GM18868 (cell line): ENCODE results near the gene KRT1.

Experiments used
- ATAC-seq: cut with Tn5 transposase; IDR thresholded peaks from one replicate; pipeline ENCODE4 v1.9.1; 2021; ENCODE audit warnings: mild to moderate bottlenecking, moderate library complexity; ENCODE audit not compliant: unreplicated experiment

Gene KRT1

GRCh38 chr12:52662918-52663229 is 17.3 kb downstream of the KRT1 start:
- no peak for ATAC-seq

- ATAC-seq = no peak
Measured at GRCh38 chr12:52662093-52662917, 17.9 kb downstream of the KRT1 start.

GRCh38 chr12:52661668-52662067 is 18.5 kb downstream of the KRT1 start:
- no peak for ATAC-seq

- no peak for ATAC-seq
Measured at GRCh38 chr12:52660934-52661499, 19.2 kb downstream of the KRT1 start.

- ATAC-seq = no peak
Measured at GRCh38 chr12:52659951-52660350, 20.3 kb downstream of the KRT1 start.

GRCh38 chr12:52659395-52659794 is 20.8 kb downstream of the KRT1 start:
- no peak for ATAC-seq

GRCh38 chr12:52658196-52658595 is 22.0 kb downstream of the KRT1 start:
- no peak for ATAC-seq

- no peak for ATAC-seq
Measured at GRCh38 chr12:52657250-52657902, 22.8 kb downstream of the KRT1 start.

- ATAC-seq = no peak
Measured at GRCh38 chr12:52656616-52657015, 23.6 kb downstream of the KRT1 start.

GRCh38 chr12:52655720-52656124 is 24.5 kb downstream of the KRT1 start:
- no peak for ATAC-seq

GRCh38 chr12:52655251-52655650 is 25.0 kb downstream of the KRT1 start:
- no peak for ATAC-seq

GRCh38 chr12:52651726-52652261 is 28.4 kb downstream of the KRT1 start, which contains the start of gene KRT2:
Gene KRT2 (minus strand): TSS chr12:52652211. CDS start chr12:52652142, 69 bp downstream.
- ATAC-seq = no peak

- no peak for ATAC-seq
Measured at GRCh38 chr12:52650520-52651081, 29.6 kb downstream of the KRT1 start.

- ATAC-seq = no peak
Measured at GRCh38 chr12:52649066-52649465, 31.1 kb downstream of the KRT1 start.

GRCh38 chr12:52648012-52648550 is 32.1 kb downstream of the KRT1 start:
- no peak for ATAC-seq

GRCh38 chr12:52647601-52648000 is 32.6 kb downstream of the KRT1 start:
- no peak for ATAC-seq

- ATAC-seq = no peak
Measured at GRCh38 chr12:52646613-52647012, 33.6 kb downstream of the KRT1 start.

- ATAC-seq = no peak
Measured at GRCh38 chr12:52645982-52646381, 34.2 kb downstream of the KRT1 start.

- no peak for ATAC-seq
Measured at GRCh38 chr12:52645120-52645761, 35.0 kb downstream of the KRT1 start.

- no peak for ATAC-seq
Measured at GRCh38 chr12:52644078-52644415, 36.2 kb downstream of the KRT1 start.
